SK-N-MC (cell line): ENCODE data around the gene GPR39.

ENCODE experiments used
- FOXP2 ChIP-seq: optimal IDR thresholded peaks from 2 replicates; pipeline ENCODE3; 2011; ENCODE audit warnings: mild to moderate bottlenecking, moderate library complexity; ENCODE audit not compliant: insufficient read depth; ENCODE audit errors: extremely low read length, control extremely low read depth
- POLR2AphosphoS5 ChIP-seq: IDR thresholded peaks from 2 replicates; pipeline ENCODE4 v1.6.1; 2012; ENCODE audit warnings: mild to moderate bottlenecking, low read depth, low read length, borderline replicate concordance

DNA sequence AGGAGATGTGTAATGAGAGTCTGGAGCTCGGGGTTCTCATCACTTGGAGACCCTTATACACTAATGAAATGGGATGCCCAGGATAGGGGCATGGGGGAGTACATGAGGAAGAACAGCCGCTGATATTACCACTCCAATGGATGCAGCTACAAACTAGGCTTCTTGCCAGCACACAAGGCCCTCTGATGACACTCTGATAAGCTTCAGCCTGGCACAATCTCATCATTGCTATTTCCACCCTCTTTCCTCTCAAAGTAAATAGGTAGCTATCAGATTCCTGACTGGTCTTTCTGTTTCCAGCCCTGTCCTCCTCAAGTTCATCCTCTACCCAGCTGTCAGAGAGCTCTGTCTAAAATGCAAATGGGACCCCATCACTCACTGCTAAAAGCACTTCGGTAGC, 103.0 kb downstream of the GPR39 start:
- TF ChIP-seq POLR2AphosphoS5 (no peak), FOXP2 (no peak)
